CD4-positive, alpha-beta memory T cell (primary cell): ENCODE measurements around the gene GSK3B. TPM values are rescaled to one million over a fixed set of nuclear protein-coding genes. Genes with fewer than 3 reads are reported as not detected.
"Not testable (repeated sequence)": the region's sequence is repeated elsewhere in the genome, so short reads cannot be mapped to it uniquely, and the experiment has no call there.

Source experiments
- CTCF ChIA-PET: fragments of 350-600 bp; sonication (Branson Sonifier 250); formaldehyde crosslinking; loops from one replicate; lab custom pipeline; 2021; ENCODE audit warnings: inconsistent platforms; ENCODE audit not compliant: partially characterized antibody; lab: Charles Lee
- POLR2A ChIA-PET: fragments of 350-600 bp; sonication (Branson Sonifier 250); formaldehyde crosslinking; loops from one replicate; lab custom pipeline; 2021; ENCODE audit not compliant: partially characterized antibody; lab: Charles Lee
- DNase-seq, 5 donors: peaks; one replicate each; pipeline versions ENCODE4 v3.0.0 to v3.0.0-alpha.2; 2020 to 2022; ENCODE audit warnings: mixed read lengths in 1 of 5
- H3K27ac ChIP-seq: one replicate; pipeline ENCODE4 v1.7.0; 2013; ENCODE audit warnings: low read depth, low read length
- H3K27me3 ChIP-seq: 2 replicates; pipeline ENCODE4 v1.7.0; 2013; ENCODE audit warnings: mild to moderate bottlenecking, low read length, moderate library complexity; ENCODE audit not compliant: insufficient read depth
- H3K36me3 ChIP-seq: 2 replicates; pipeline ENCODE4 v1.7.0; 2013; ENCODE audit warnings: mild to moderate bottlenecking, low read length, moderate library complexity; ENCODE audit not compliant: insufficient read depth
- H3K4me1 ChIP-seq: 2 replicates; pipeline ENCODE4 v1.7.0; 2013; ENCODE audit warnings: mild to moderate bottlenecking, low read length, moderate library complexity; ENCODE audit not compliant: insufficient read depth
- H3K4me3 ChIP-seq, 2 donors: one replicate each; pipeline ENCODE4 v1.7.0; 2013; ENCODE audit warnings: low read length in 2 of 2, mild to moderate bottlenecking in 1 of 2
- H3K9me3 ChIP-seq, 2 donors: one replicate each; pipeline ENCODE4 v1.7.0; 2013; ENCODE audit warnings: low read length in 2 of 2, control low read depth in 1 of 2; ENCODE audit not compliant: control insufficient read depth in 1 of 2
- H3K27ac Mint-ChIP-seq, 7 donors: one replicate each; pipeline ENCODE4 v1.8.0; 2020 to 2021; ENCODE audit warnings: mixed read lengths in 7 of 7, mild to moderate bottlenecking in 6 of 7, inconsistent platforms in 3 of 7, moderate library complexity in 3 of 7
- H3K27me3 Mint-ChIP-seq, 2 donors: one replicate each; pipeline ENCODE4 v1.8.0; 2020 to 2021; ENCODE audit warnings: mixed read lengths in 2 of 2
- H3K36me3 Mint-ChIP-seq, 2 donors: one replicate each; pipeline ENCODE4 v1.8.0; 2020 to 2021; ENCODE audit warnings: mixed read lengths in 2 of 2, inconsistent platforms in 1 of 2, mild to moderate bottlenecking in 1 of 2
- H3K4me1 Mint-ChIP-seq, 4 donors: one replicate each; pipeline ENCODE4 v1.8.0; 2020 to 2021; ENCODE audit warnings: mixed read lengths in 4 of 4, mild to moderate bottlenecking in 1 of 4
- H3K4me3 Mint-ChIP-seq, 8 donors: one replicate each; pipeline ENCODE4 v1.8.0; 2020 to 2021; ENCODE audit warnings: mixed read lengths in 8 of 8, mild to moderate bottlenecking in 7 of 8, moderate library complexity in 6 of 8, inconsistent platforms in 3 of 8
- H3K9me3 Mint-ChIP-seq, 8 donors: one replicate each; pipeline ENCODE4 v1.8.0; 2020 to 2021; ENCODE audit warnings: mixed read lengths in 8 of 8, mild to moderate bottlenecking in 5 of 8, inconsistent platforms in 3 of 8, moderate library complexity in 1 of 8
- intact Hi-C: fragments of 100-400 bp; cut with micrococcal nuclease; formaldehyde crosslinking; loops from one replicate; pipeline ENCODE4 v1.15.1; 2023
- polyA plus RNA-seq, 2 donors: library from polyadenylated mRNA; unstranded; fragments of 300-500 nt; fragmentation: Illumina TruSeq; gene quantifications; one replicate each; pipeline ENCODE4 v1.2.3, GENCODE V29; 2021
- total RNA-seq, 2 experiments: library from RNA; stranded (reverse); gene quantifications; one replicate each; pipeline ENCODE4 v1.2.3, GENCODE V29; 2021

GSK3B gene
- total and polyA plus RNA-seq, 4 experiments from 2014 or later: 10.4 to 35.0 (median 25.5) TPM

- H3K36me3 Mint-ChIP-seq: peaks cover 13 to 24% of the 10 kb centered on the region in 2 donors
- ChIA-PET POLR2A (no interaction called here), CTCF (interaction anchor here (0.8 kb wide), 1 partner anchor 34 kb away, joined by 4 read pairs; no protein-coding TSS in a partner anchor)
- peak overlapping the region in 2 of 7 donors; percentile 41 to 53 for H3K27ac Mint-ChIP-seq
- no peak for DNase-seq
- no peak overlapping the region for H3K4me3 Mint-ChIP-seq
- no peaks in the 10 kb centered on the region for H3K27me3 Mint-ChIP-seq
- no peak overlapping the region for H3K27ac ChIP-seq
- peaks cover 7% of the 10 kb centered on the region for H3K36me3 ChIP-seq
- peaks cover 0 to 5% (median 0%) of the 10 kb centered on the region in 4 donors for H3K4me1 Mint-ChIP-seq
- intact Hi-C loops: loop anchor here (10.0 kb wide), 1 partner anchor 446 kb away; the partner anchor contains the start of gene LRRC58
- no peaks in the 10 kb centered on the region for H3K4me1 ChIP-seq
- no peaks in the 10 kb centered on the region for H3K27me3 ChIP-seq
- H3K9me3 Mint-ChIP-seq: peaks cover 0 to under 1% (median 0%) of the 10 kb centered on the region in 8 donors
- no peak overlapping the region for H3K4me3 ChIP-seq
- H3K9me3 ChIP-seq: no peaks in the 10 kb centered on the region
Measured at GRCh38 chr3:119898478-119899191, 195.6 kb downstream of the GSK3B start.

GRCh38 chr3:119894195-119894594, 200.1 kb downstream of the GSK3B start:
- ChIA-PET CTCF (interaction anchor here (1.2 to 6.0 kb wide), 10 partner anchors 14 to 665 kb away, joined by 3 to 181 read pairs (median 11); no protein-coding TSS in a partner anchor), POLR2A (no interaction called here)
- intact Hi-C loops: loop anchor here (10.0 kb wide), 1 partner anchor 451 kb away; the partner anchor contains the start of gene LRRC58
- Histone ChIP-seq H3K4me3 (no peak overlapping the region), H3K36me3 (no peaks in the 10 kb centered on the region), H3K27ac (no peak overlapping the region), H3K9me3 (peaks cover 0 to 5% of the 10 kb centered on the region in 2 donors), H3K4me1 (no peaks in the 10 kb centered on the region), H3K27me3 (no peaks in the 10 kb centered on the region)
- H3K9me3 Mint-ChIP-seq: peaks cover 0 to 5% (median 2%) of the 10 kb centered on the region in 8 donors
- H3K4me1 Mint-ChIP-seq: peaks cover 8 to 9% (median 9%) of the 10 kb centered on the region in 4 donors
- H3K27me3 Mint-ChIP-seq: no peaks in the 10 kb centered on the region
- DNase-seq: no peak
- H3K27ac Mint-ChIP-seq: no peak overlapping the region
- H3K36me3 Mint-ChIP-seq: peaks cover 14 to 24% of the 10 kb centered on the region in 2 donors
- H3K4me3 Mint-ChIP-seq: no peak overlapping the region

DNA sequence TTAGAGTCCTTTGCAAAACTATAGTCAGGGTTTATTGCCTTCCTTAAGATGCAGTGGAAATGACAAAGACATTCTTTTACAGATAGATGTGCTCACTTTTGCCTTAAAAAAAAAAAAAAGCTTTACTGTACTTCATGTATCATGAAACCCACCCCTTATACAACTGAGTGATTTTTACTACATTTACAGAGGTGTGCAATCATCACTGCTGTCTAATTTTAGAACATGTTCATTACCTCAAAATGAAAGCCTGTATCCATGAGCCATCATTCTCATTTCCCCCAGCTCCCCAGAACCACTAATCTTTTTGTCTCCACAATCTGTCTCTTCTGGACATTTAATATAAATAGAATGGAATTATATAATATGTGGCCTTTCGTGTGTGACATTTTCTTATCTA, 200.5 kb downstream of the GSK3B start:
- Mint-ChIP-seq H3K9me3 (peaks cover 0 to 9% (median 6%) of the 10 kb centered on the region in 8 donors), H3K27ac (peak overlapping the region in 3 of 7 donors; percentile 14 to 63 (median 53)), H3K4me3 (no peak overlapping the region), H3K27me3 (no peaks in the 10 kb centered on the region), H3K4me1 (peaks cover 6 to 9% (median 9%) of the 10 kb centered on the region in 4 donors), H3K36me3 (peaks cover 16 to 24% of the 10 kb centered on the region in 2 donors)
- ChIA-PET POLR2A (interaction anchor here (2.2 kb wide), 1 partner anchor 202 kb away, joined by 9 read pairs; no protein-coding TSS in a partner anchor), CTCF (interaction anchor here (0.7 to 6.0 kb wide), 17 partner anchors 11 to 666 kb away, joined by 3 to 181 read pairs (median 7); no protein-coding TSS in a partner anchor)
- Histone ChIP-seq H3K4me3 (no peak overlapping the region), H3K36me3 (no peaks in the 10 kb centered on the region), H3K27ac (no peak overlapping the region), H3K27me3 (no peaks in the 10 kb centered on the region), H3K9me3 (peaks cover 0 to 5% of the 10 kb centered on the region in 2 donors), H3K4me1 (no peaks in the 10 kb centered on the region)
- DNase-seq: no peak
- intact Hi-C loops: loop anchor here (2.0 to 10.0 kb wide), 2 partner anchors 201 to 451 kb away; partner anchors contain the start of genes GSK3B and LRRC58

DNA sequence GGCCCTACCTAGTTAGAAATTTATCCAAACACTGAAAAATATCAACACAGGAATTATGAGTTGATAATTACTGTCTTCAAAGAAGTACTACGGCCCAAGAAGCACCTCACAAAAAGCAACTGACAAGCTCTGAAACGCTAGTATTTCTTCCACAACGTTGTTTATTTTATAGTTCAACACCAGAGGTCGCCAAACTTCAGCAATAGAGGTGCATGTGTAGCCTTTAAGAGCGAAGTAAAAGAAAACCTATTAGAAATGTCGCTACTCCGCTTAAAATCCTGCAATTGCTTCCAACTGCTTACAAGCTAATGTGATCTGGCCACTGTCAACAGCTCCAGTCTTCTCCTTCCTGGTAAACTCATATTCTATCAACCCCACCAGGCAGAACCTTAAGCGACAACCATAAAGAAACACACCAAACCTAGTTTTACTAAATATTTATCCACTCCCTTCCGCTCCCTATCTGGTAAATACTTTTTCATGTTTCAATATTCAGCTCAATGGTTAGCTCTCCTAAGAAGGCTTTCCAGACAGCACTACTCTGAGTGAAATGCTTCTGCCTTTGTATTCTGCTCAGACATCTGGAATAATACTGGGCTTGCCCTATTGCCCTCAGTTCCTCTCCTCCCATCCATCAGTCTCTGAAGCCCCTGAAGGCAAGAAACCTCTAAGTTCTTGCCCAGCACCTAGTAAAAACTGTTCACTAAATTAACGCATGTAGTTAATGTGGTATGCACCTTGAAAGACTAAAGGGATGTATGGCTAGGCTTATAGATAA, 202.1 kb downstream of the GSK3B start:
- Histone ChIP-seq H3K27ac (no peak overlapping the region), H3K36me3 (no peaks in the 10 kb centered on the region), H3K9me3 (peaks cover 0 to 5% of the 10 kb centered on the region in 2 donors), H3K4me1 (no peaks in the 10 kb centered on the region), H3K4me3 (no peak overlapping the region), H3K27me3 (no peaks in the 10 kb centered on the region)
- CTCF ChIA-PET: interaction anchor here (0.6 to 6.0 kb wide), 29 partner anchors 9 to 667 kb away, joined by 3 to 181 read pairs (median 5); no protein-coding TSS in a partner anchor
- peaks cover 25 to 40% of the 10 kb centered on the region in 2 donors for H3K36me3 Mint-ChIP-seq
- DNase-seq: peak in 4 of 5 donors; percentile 55 to 62 (median 58)
- POLR2A ChIA-PET: interaction anchor here (1.1 to 2.2 kb wide), 3 partner anchors 204 to 456 kb away, joined by 3 to 9 read pairs (median 7); no protein-coding TSS in a partner anchor
- no peaks in the 10 kb centered on the region for H3K27me3 Mint-ChIP-seq
- peak overlapping the region in 2 of 7 donors; percentile 5 to 32 for H3K27ac Mint-ChIP-seq
- peaks cover 11 to 17% (median 15%) of the 10 kb centered on the region in 4 donors for H3K4me1 Mint-ChIP-seq
- peaks cover 0 to 24% (median 13%) of the 10 kb centered on the region in 8 donors for H3K9me3 Mint-ChIP-seq
- intact Hi-C loops: loop anchor here (1.0 to 10.0 kb wide), 8 partner anchors 203 to 667 kb away; partner anchors contain the start of genes GSK3B and LRRC58
- H3K4me3 Mint-ChIP-seq: no peak overlapping the region

- intact Hi-C loops, H3K27ac ChIP-seq, H3K27me3 Mint-ChIP-seq, H3K9me3 ChIP-seq, DNase-seq, H3K4me1 ChIP-seq, H3K36me3 ChIP-seq, H3K4me3 Mint-ChIP-seq, POLR2A ChIA-PET, H3K27me3 ChIP-seq, H3K4me3 ChIP-seq, H3K27ac Mint-ChIP-seq: not testable (repeated sequence)
- Mint-ChIP-seq H3K9me3 (peaks cover 0 to 24% (median 13%) of the 10 kb centered on the region in 8 donors), H3K4me1 (peaks cover 25 to 41% (median 31%) of the 10 kb centered on the region in 4 donors), H3K36me3 (peaks cover 31 to 47% of the 10 kb centered on the region in 2 donors)
- CTCF ChIA-PET: interaction anchor here (6.0 kb wide), 1 partner anchor 259 kb away, joined by 181 read pairs; no protein-coding TSS in a partner anchor
Measured at GRCh38 chr3:119888681-119889080, 205.6 kb downstream of the GSK3B start.

DNA sequence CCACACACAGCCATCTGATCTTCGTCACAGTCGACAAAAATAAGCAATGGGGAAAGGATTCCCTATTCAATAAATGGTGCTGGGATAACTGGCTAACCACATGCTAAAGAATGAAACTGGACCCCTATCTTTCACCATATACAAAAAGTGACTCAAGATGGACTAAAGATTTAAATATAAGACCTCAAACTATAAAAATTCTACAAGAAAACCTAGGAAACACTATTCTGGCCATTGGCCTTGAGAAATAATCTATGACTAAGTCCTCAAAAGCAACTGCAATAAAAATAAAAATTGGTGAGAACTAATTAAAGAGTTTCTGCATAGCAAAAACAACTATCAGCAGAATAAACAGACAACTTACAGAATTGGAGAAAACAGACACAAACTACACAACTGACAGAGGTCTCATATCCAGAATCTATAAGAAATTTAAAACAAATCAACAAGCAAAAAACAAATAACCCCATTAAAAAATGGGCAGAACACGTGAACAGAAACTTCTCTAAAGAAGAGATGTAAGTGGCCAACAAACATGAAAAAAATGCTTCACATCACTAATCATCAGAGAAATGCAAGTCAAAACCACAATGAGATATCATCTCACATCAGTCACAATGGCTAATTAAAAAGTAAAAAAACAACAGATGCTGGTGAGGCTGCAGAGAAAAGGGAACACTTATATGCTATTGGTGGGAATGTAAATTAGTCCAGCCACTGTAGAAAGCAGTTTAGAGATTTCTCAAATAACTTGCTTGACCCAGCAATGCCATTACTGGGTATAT, 208.3 kb downstream of the GSK3B start:
- no peak for DNase-seq
- Mint-ChIP-seq H3K9me3 (peaks cover 0 to 24% (median 13%) of the 10 kb centered on the region in 8 donors), H3K27ac (no peak overlapping the region), H3K4me3 (no peak overlapping the region), H3K4me1 (peaks cover 16 to 33% (median 24%) of the 10 kb centered on the region in 4 donors), H3K36me3 (peaks cover 39 to 54% of the 10 kb centered on the region in 2 donors), H3K27me3 (no peaks in the 10 kb centered on the region)
- Histone ChIP-seq H3K27ac (no peak overlapping the region), H3K4me3 (no peak overlapping the region), H3K36me3 (no peaks in the 10 kb centered on the region), H3K4me1 (peaks cover 6% of the 10 kb centered on the region), H3K9me3 (peaks cover 0 to 5% of the 10 kb centered on the region in 2 donors), H3K27me3 (no peaks in the 10 kb centered on the region)
- CTCF ChIA-PET: no interaction called here
- POLR2A ChIA-PET: no interaction called here
- intact Hi-C loops: no loop called here
